K562 (cell line): ENCODE results near the gene GRB2. TPM values are rescaled to one million over a fixed set of nuclear protein-coding genes. Genes with fewer than 3 reads are reported as not detected.
A peak's percentile ranks its signal among the peaks of the same experiment; 100 is the strongest.

ENCODE experiments used
- ATAC-seq: fragments of 200-7000 bp; cut with Tn5 transposase; 3 replicates; pipeline ENCODE4 v1.9.1; 2020; ENCODE audit warnings: moderate library complexity
- BruUV-seq: library from RNA; stranded (reverse); fragments of 400-500 nt; replicated peaks from 2 replicates; lab custom pipeline; 2021; lab: Mats Ljungman, UMichigan
- CTCF ChIA-PET: fragments of 300-600 bp; formaldehyde crosslinking; extraction: SDS; loops from one replicate; lab custom pipeline; 2021; ENCODE audit warnings: low intra/inter-chr PET ratio; lab: Yijun Ruan, JAX
- POLR2A ChIA-PET: fragments of 300-600, 350-650 bp; sonication (Branson Sonifier 250); formaldehyde crosslinking; extraction: SDS; loops from one replicate; lab custom pipeline; 2021; ENCODE audit warnings: antibody characterized with exemption, inconsistent platforms; lab: Yijun Ruan, JAX
- DNase-seq, 4 experiments: peaks; one replicate each; pipeline versions ENCODE4 v3.0.0 to v3.0.0-alpha.2; 2011 to 2018; ENCODE audit warnings: low spot score in 3 of 4, mixed read lengths in 3 of 4; ENCODE audit errors: extremely low read depth in 1 of 4
- FAIRE-seq: peaks from 2 replicates; lab custom pipeline; 2011; peaks lifted over from hg19 to GRCh38; lab: Jason Lieb, UNC
- H2AFZ ChIP-seq: 2 replicates; pipeline ENCODE4 v1.6.0; 2011; ENCODE audit warnings: low read depth, low read length, control low read depth, inconsistent platforms
- H3K27ac ChIP-seq: fragments of 200-600 bp; 3 replicates; pipeline ENCODE4 v1.8.0; 2011; ENCODE audit warnings: low read depth, mild to moderate bottlenecking, control low read depth, inconsistent platforms, low read length, moderate library complexity, mixed read lengths; ENCODE audit errors: extremely low read depth
- H3K27me3 ChIP-seq, 2 experiments: fragments of 300-600 bp in 1 of 2; 2 replicates in 1 of 2; 3 replicates in 1 of 2; pipeline versions ENCODE4 v1.6.0 to v1.8.0; 2011; ENCODE audit warnings: inconsistent platforms in 2 of 2, low read length in 2 of 2, mild to moderate bottlenecking in 1 of 2, mixed read lengths in 1 of 2, moderate library complexity in 1 of 2; ENCODE audit not compliant: control insufficient read depth in 2 of 2, insufficient read depth in 2 of 2
- H3K36me3 ChIP-seq: fragments of 300-600 bp; 3 replicates; pipeline ENCODE4 v1.8.0; 2011; ENCODE audit warnings: mild to moderate bottlenecking, low read length, inconsistent platforms; ENCODE audit not compliant: control insufficient read depth, insufficient read depth
- H3K4me1 ChIP-seq, 2 experiments: fragments of 200-600 bp in 1 of 2; replicated peaks in 1 of 2; 2 replicates in 1 of 2; 3 replicates in 1 of 2; pipeline versions ENCODE4 v1.5.1 to v1.8.0; 2011; ENCODE audit warnings: inconsistent platforms in 2 of 2, low read length in 2 of 2, mild to moderate bottlenecking in 1 of 2, mixed read lengths in 1 of 2, moderate library complexity in 1 of 2; ENCODE audit not compliant: control insufficient read depth in 2 of 2, insufficient read depth in 2 of 2
- H3K4me2 ChIP-seq: 2 replicates; pipeline ENCODE4 v1.6.1; 2011; ENCODE audit warnings: low read length, control low read depth, inconsistent platforms, mixed read lengths; ENCODE audit not compliant: insufficient read depth
- H3K4me3 ChIP-seq: fragments of 200-600 bp; sonication (generic), shearing (Covaris generic); 2 replicates; pipeline ENCODE4 v1.5.1; 2016; ENCODE audit warnings: control low read depth, inconsistent platforms
- H3K79me2 ChIP-seq: fragments of 200-600 bp; 3 replicates; pipeline ENCODE4 v1.8.0; 2011; ENCODE audit warnings: low read length, inconsistent platforms; ENCODE audit not compliant: control insufficient read depth, insufficient read depth
- H3K9ac ChIP-seq, 2 experiments: 2 replicates each; pipeline versions ENCODE4 v1.6.0 to v1.6.1; 2011; ENCODE audit warnings: low read depth in 2 of 2, low read length in 2 of 2, control low read depth in 1 of 2, inconsistent platforms in 1 of 2, mild to moderate bottlenecking in 1 of 2, mixed read lengths in 1 of 2; ENCODE audit not compliant: insufficient read depth in 1 of 2
- H3K9me1 ChIP-seq: one replicate; pipeline ENCODE4 v1.6.0; 2011; ENCODE audit warnings: inconsistent platforms, mild to moderate bottlenecking, low read length, moderate library complexity; ENCODE audit not compliant: control insufficient read depth, insufficient read depth
- H3K9me3 ChIP-seq: replicated peaks from 2 replicates; pipeline ENCODE4 v1.5.1; 2011; ENCODE audit warnings: low read depth, low read length, inconsistent platforms; ENCODE audit not compliant: control insufficient read depth, insufficient read depth
- H4K20me1 ChIP-seq: replicated peaks from 2 replicates; pipeline ENCODE4 v1.6.1; 2011; ENCODE audit warnings: low read length, inconsistent platforms, mixed read lengths; ENCODE audit not compliant: control insufficient read depth, insufficient read depth
- ARID1B ChIP-seq: fragments of 450-650 bp; IDR thresholded peaks from 2 replicates; pipeline ENCODE4 v1.6.1; 2016; ENCODE audit warnings: antibody characterized with exemption, mild to moderate bottlenecking, inconsistent platforms
- BRD9 ChIP-seq: fragments of 450-650 bp; IDR thresholded peaks from 2 replicates; pipeline ENCODE4 v1.6.1; 2018; ENCODE audit warnings: low read depth; ENCODE audit not compliant: partially characterized antibody
- DACH1 ChIP-seq: fragments of 450-650 bp; IDR thresholded peaks from 2 replicates; pipeline ENCODE4 v1.6.1; 2018; ENCODE audit not compliant: partially characterized antibody
- EP300 ChIP-seq: IDR thresholded peaks from 2 replicates; pipeline ENCODE4 v1.6.1; 2012; ENCODE audit warnings: low read length, improper control_type of control experiment
- FOXM1 ChIP-seq, 2 experiments: fragments of 450-650 bp in 1 of 2; sonication (generic) in 1 of 2; formaldehyde crosslinking in 1 of 2; IDR thresholded peaks; 2 replicates each; pipeline versions ENCODE4 v1.6.1 to v1.9.0; 2017 to 2022; ENCODE audit warnings: low read depth in 2 of 2, mild to moderate bottlenecking in 2 of 2, missing genetic modification reagents in 1 of 2, moderate library complexity in 1 of 2
- HDAC2 ChIP-seq: fragments of 450-650 bp; IDR thresholded peaks from 2 replicates; pipeline ENCODE4 v1.6.1; 2016; ENCODE audit warnings: mild to moderate bottlenecking
- KDM1A ChIP-seq, 2 experiments: fragments of 450-650 bp; IDR thresholded peaks; 2 replicates each; pipeline ENCODE4 v1.6.1; 2016; ENCODE audit warnings: mild to moderate bottlenecking in 2 of 2
- NFIC ChIP-seq: fragments of 450-650 bp; IDR thresholded peaks from 2 replicates; pipeline ENCODE4 v1.6.1; 2017; ENCODE audit warnings: mild to moderate bottlenecking, inconsistent platforms
- NKRF ChIP-seq: fragments of 450-650 bp; IDR thresholded peaks from 2 replicates; pipeline ENCODE4 v1.6.1; 2016; ENCODE audit warnings: borderline replicate concordance
- PKNOX1 ChIP-seq: fragments of 450-650 bp; IDR thresholded peaks from 2 replicates; pipeline ENCODE4 v1.6.1; 2016
- PML ChIP-seq: IDR thresholded peaks from 2 replicates; pipeline ENCODE4 v1.6.1; 2012; ENCODE audit warnings: low read length, inconsistent platforms
- SMARCA4 ChIP-seq: fragments of 450-650 bp; IDR thresholded peaks from 2 replicates; pipeline ENCODE4 v1.6.1; 2016
- SOX6 ChIP-seq: fragments of 450-650 bp; IDR thresholded peaks from 2 replicates; pipeline ENCODE4 v1.6.1; 2014; ENCODE audit warnings: mild to moderate bottlenecking
- TAL1 ChIP-seq: fragments of 450-650 bp; IDR thresholded peaks from 2 replicates; pipeline ENCODE4 v1.6.1; 2016; ENCODE audit warnings: mild to moderate bottlenecking
- TEAD4 ChIP-seq, 2 experiments: sonication (generic) in 1 of 2; formaldehyde crosslinking in 1 of 2; IDR thresholded peaks; 2 replicates each; pipeline versions ENCODE4 v1.6.1 to v1.8.0; 2012 to 2022; ENCODE audit warnings: borderline replicate concordance in 1 of 2, inconsistent platforms in 1 of 2, low read length in 1 of 2, mild to moderate bottlenecking in 1 of 2, missing genetic modification reagents in 1 of 2
- VEZF1 ChIP-seq: fragments of 200-800 bp; sonication (Bioruptor generic); IDR thresholded peaks from 2 replicates; pipeline ENCODE4 v1.6.1; 2017; ENCODE audit warnings: missing genetic modification characterization, missing compliant biosample characterization
- ZNF589 ChIP-seq: fragments of 200-800 bp; sonication (Bioruptor generic); IDR thresholded peaks from 2 replicates; pipeline ENCODE4 v1.6.1; 2016; ENCODE audit warnings: low read depth, missing genetic modification characterization, missing compliant biosample characterization
- ZNF780A ChIP-seq: fragments of 250-450 bp; sonication (Bioruptor Pico); IDR thresholded peaks from 2 replicates; pipeline ENCODE4 v1.5.0; 2021; ENCODE audit warnings: mild to moderate bottlenecking
- WGBS: fragments of 100-300 bp; shearing (Covaris generic); methylation state at CpG from one replicate; pipeline ENCODE4 v1.1.6; 2016; ENCODE audit warnings: low coverage, mixed read lengths; ENCODE audit not compliant: insufficient coverage; ENCODE audit errors: missing lambda C conversion rate; 5-methylcytosine and 5-hydroxymethylcytosine counted together
- in situ Hi-C: fragments of 300-500 bp; cut with MboI; formaldehyde crosslinking; loops from 4 replicates; pipeline ENCODE4 v1.15.0; 2018; ENCODE audit warnings: inconsistent platforms, mixed read lengths
- intact Hi-C: fragments of 100-400 bp; cut with micrococcal nuclease; formaldehyde crosslinking; loops from 2 replicates; pipeline ENCODE4 v1.14.2; 2022
- polyA plus RNA-seq, 8 experiments: library from polyadenylated mRNA; depleted of rRNA in 4 of 8; stranded (reverse) in 5 of 8; unstranded in 3 of 8; fragments of >200 nt; fragmentation: Nextera tagmentation in 2 of 8; fragmentation: Illumina TruSeq in 1 of 8; extraction: Ambion mirVana in 2 of 8; extraction: Trizol in 1 of 8; gene quantifications; 2 replicates each; pipeline versions ENCODE4 v1.2.1 to v1.2.3, GENCODE V29; 2011 to 2014; ENCODE audit warnings: inconsistent platforms in 1 of 8, missing spikeins in 1 of 8
- total RNA-seq, 7 experiments: library from RNA; depleted of rRNA in 6 of 7; stranded (reverse); fragments of >200 nt in 6 of 7; fragmentation: Illumina TruSeq in 2 of 7; extraction: Trizol in 2 of 7; gene quantifications; 2 replicates each; pipeline versions ENCODE4 v1.2.1 to v1.2.3, GENCODE V29; 2011 to 2021; ENCODE audit warnings: low replicate concordance in 1 of 7

Gene GRB2
- total and polyA plus RNA-seq, 9 of the 15 experiments (the other 6 are each of a cell fraction or from before 2014, with no cell fraction given), result 57.2 to 136 (median 84.8) TPM

GRCh38 chr17:75433218-75433783, 27.8 kb upstream of the GRB2 start:
- no peak overlapping the region for H3K4me3 ChIP-seq
- H4K20me1 ChIP-seq, result no peaks in the 10 kb centered on the region; the same call in 1 of the 2 replicates
- H3K27me3 ChIP-seq, result peaks cover 7 to 15% of the 10 kb centered on the region in 2 experiments
- H3K4me2 ChIP-seq, result no peak overlapping the region
- intact Hi-C loops (no loop called here), in situ Hi-C loops (no loop called here)
- ATAC-seq (0 out of 3 replicates have a peak, but pooled peaks have one; percentile 39), DNase-seq (peak in 2 of 4 experiments; percentile 50 to 54), FAIRE-seq (no peak)
- POLR2A ChIA-PET, result interaction anchor here (0.8 to 1.4 kb wide), 2 partner anchors 9 to 15 kb away, joined by 3 to 4 read pairs; no protein-coding TSS in a partner anchor
- no peaks in the 10 kb centered on the region for H3K9me1 ChIP-seq
- no peak overlapping the region for H3K27ac ChIP-seq
- no peak overlapping the region for H3K9ac ChIP-seq
- WGBS, result 5% methylated on average over 5 of the region's 6 CpGs
- CTCF ChIA-PET, result interaction anchor here (0.6 kb wide), 1 partner anchor 163 kb away, joined by 3 read pairs; no protein-coding TSS in a partner anchor
- H3K4me1 ChIP-seq, result peaks cover 8 to 15% of the 10 kb centered on the region in 2 experiments
- no TSS peak for BruUV-seq
- H2AFZ ChIP-seq, result no peak overlapping the region
- H3K36me3 ChIP-seq, result no peaks in the 10 kb centered on the region
- H3K79me2 ChIP-seq, result no peaks in the 10 kb centered on the region
- H3K9me3 ChIP-seq, result no peaks in the 10 kb centered on the region
- no peak for TF ChIP-seq ZNF780A (CRISPR knock-in tag)
- TF ChIP-seq NFIC, result peak; percentile 50
- TF ChIP-seq TAL1, result peak; percentile 88
- peak; percentile 86 to 91 for TF ChIP-seq KDM1A (IDR thresholded peaks at IDR 0.05)
- TF ChIP-seq SMARCA4, result peak; percentile 62; the same call in 1 of the 2 replicates
- TF ChIP-seq VEZF1, result no peak
- TF ChIP-seq NKRF, result no peak
- peak; percentile 53; the same call in 1 of the 2 replicates for TF ChIP-seq PML
- TF ChIP-seq FOXM1 (IDR thresholded peaks at IDR 0.05; ENCODE audit: low read depth), result peak; percentile 37; the same call in 1 of the 2 replicates
- TF ChIP-seq FOXM1 (CRISPR knock-in tag; IDR thresholded peaks at IDR 0.05; ENCODE audit: low read depth), result no peak
- peak; percentile 87 for TF ChIP-seq ARID1B
- TF ChIP-seq PKNOX1, result no peak
- TF ChIP-seq ZNF589 (CRISPR knock-in tag), result no peak
- peak; percentile 86 for TF ChIP-seq TEAD4 (IDR thresholded peaks at IDR 0.05; ENCODE audit: low read length)
- no peak for TF ChIP-seq TEAD4 (CRISPR knock-in tag; IDR thresholded peaks at IDR 0.05; ENCODE audit: borderline replicate concordance)
- no peak for TF ChIP-seq BRD9
- peak; percentile 59; the same call in 1 of the 2 replicates for TF ChIP-seq EP300
- peak; percentile 75 for TF ChIP-seq SOX6
- TF ChIP-seq HDAC2, result peak; percentile 64
- peak; percentile 67 for TF ChIP-seq DACH1
